Measurements from ENCODE around the gene SCO1. TPM values are rescaled to one million over a fixed set of nuclear protein-coding genes. Genes with fewer than 3 reads are reported as not detected.

The SCO1 gene
- total and polyA plus RNA-seq, 2 donors from 2014 or later: 27.0 to 34.9 TPM

DNA sequence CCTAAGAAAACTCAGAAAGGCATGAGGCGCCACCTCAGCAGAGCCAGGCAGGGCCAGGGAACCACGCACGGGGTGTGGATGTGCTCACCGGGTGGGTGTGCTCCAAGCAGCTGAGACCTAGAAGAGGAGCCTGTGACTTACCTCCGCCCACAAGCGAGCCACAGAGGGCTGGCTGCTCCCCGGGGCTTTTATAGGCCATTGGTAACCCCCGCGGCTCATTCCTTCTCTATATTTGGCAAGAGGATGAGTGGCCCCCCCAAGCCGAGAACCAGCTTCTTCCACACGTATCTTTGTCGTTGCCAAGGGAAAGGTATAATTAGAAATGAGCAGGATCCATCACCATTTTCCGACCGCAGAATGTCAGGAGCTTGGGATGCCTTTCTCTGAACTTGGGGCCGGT lies 40.2 kb downstream of the SCO1 start, which contains the start of gene MYH3:
Gene MYH3 (minus strand): TSS at position 162 of the 400 bp plus-strand sequence. CDS start 2,245 bp downstream, outside the sequence.
- H3K4me3 ChIP-seq (ENCODE audit: low read length in 3 of 3): no peak within 1 kb of the TSS
- H3K9ac ChIP-seq (ENCODE audit: low read length in 3 of 3): no peak within 1 kb of the TSS
- no peaks in the 10 kb centered on the region for H3K4me1 ChIP-seq (ENCODE audit: control insufficient read depth in 2 of 3, insufficient read depth in 2 of 3, low read depth in 1 of 3, low read length in 3 of 3)
- FAIRE-seq (no peak), DNase-seq (no peak)
- peaks cover 0 to 3% (median 0%) of the 10 kb centered on the region in 3 donors for H3K36me3 ChIP-seq (ENCODE audit: control insufficient read depth in 2 of 3, insufficient read depth in 3 of 3, low read length in 3 of 3)
- intact Hi-C loops (cut with DNase I): no loop called here
- TF ChIP-seq, protein P1, sequence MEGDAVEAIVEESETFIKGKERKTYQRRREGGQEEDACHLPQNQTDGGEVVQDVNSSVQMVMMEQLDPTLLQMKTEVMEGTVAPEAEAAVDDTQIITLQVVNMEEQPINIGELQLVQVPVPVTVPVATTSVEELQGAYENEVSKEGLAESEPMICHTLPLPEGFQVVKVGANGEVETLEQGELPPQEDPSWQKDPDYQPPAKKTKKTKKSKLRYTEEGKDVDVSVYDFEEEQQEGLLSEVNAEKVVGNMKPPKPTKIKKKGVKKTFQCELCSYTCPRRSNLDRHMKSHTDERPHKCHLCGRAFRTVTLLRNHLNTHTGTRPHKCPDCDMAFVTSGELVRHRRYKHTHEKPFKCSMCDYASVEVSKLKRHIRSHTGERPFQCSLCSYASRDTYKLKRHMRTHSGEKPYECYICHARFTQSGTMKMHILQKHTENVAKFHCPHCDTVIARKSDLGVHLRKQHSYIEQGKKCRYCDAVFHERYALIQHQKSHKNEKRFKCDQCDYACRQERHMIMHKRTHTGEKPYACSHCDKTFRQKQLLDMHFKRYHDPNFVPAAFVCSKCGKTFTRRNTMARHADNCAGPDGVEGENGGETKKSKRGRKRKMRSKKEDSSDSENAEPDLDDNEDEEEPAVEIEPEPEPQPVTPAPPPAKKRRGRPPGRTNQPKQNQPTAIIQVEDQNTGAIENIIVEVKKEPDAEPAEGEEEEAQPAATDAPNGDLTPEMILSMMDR (IDR thresholded peaks at IDR 0.05; ENCODE audit: borderline replicate concordance, extremely low read depth, insufficient read depth): no peak
- no peak within 1 kb of the TSS for H3K27ac ChIP-seq (ENCODE audit: low read depth in 2 of 2, low read length in 2 of 2)
- no peaks in the 10 kb centered on the region for H3K9me3 ChIP-seq (ENCODE audit: control insufficient read depth in 2 of 3, insufficient read depth in 1 of 3, low read length in 3 of 3)
- H3K27me3 ChIP-seq (ENCODE audit: control insufficient read depth, insufficient read depth, low read length): no peaks in the 10 kb centered on the region

DNA sequence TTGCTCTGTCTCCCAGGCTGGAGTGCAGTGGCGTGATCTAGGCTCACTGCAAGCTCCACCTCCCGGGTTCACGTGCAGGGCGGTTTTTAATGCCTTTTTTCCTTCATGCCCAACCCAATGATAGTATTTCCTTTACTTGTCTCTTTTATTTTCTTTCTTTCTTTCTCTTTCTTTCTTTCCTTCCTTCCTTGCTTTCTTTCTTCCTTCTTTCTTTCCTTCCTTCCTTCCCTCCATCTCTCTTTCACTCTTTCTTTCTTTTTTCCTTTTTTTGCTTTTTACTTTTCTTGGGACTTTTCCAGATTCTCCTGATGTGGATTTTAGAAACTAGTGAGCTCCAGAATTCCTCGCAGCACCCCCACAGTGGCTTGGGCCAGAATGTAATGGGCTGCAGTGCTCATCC lies 43.3 kb downstream of the SCO1 start:
- no peak overlapping the region for H3K9ac ChIP-seq (ENCODE audit: low read length in 3 of 3)

DNA sequence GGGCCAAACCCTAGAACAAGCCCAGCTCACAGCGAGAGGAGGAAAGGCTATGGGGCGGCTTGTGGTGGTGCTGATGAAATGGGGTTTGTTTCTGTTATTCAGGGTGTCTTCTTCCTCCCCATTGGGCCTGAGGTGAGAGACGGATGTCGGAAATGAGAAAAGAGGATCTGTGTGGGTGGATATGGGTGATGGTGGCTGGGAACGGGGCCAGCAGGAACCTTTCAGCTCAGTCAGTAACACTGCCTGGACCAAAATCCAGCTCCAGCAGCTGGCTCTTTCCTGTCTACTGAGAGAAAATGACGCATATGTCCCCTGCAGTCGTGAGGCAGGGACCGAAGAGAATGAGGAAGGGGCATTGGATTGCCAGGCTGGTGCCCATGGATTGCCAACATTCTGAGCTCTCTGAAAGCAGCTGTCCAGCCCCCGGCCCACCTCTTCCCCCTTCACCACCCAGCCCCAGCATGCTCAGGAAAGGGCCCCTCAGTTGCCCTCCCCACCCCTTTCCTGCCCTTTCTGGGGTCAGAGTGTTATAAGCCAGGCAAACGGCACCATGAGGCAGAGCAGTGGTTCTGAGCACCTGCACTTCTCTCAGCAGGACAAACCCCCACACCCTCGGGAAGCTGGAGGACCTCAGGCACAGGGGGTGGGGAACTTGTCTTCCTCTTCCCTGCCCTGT lies 44.2 kb downstream of the SCO1 start:
- H3K27me3 ChIP-seq (ENCODE audit: control insufficient read depth, insufficient read depth, low read length): no peaks in the 10 kb centered on the region
- no peaks in the 10 kb centered on the region for H3K4me1 ChIP-seq (ENCODE audit: control insufficient read depth in 2 of 3, insufficient read depth in 2 of 3, low read depth in 1 of 3, low read length in 3 of 3)
- no peaks in the 10 kb centered on the region for H3K9me3 ChIP-seq (ENCODE audit: control insufficient read depth in 2 of 3, insufficient read depth in 1 of 3, low read length in 3 of 3)
- no peak overlapping the region for H3K4me3 ChIP-seq (ENCODE audit: low read length in 3 of 3)
- no peak overlapping the region for H3K27ac ChIP-seq (ENCODE audit: low read depth in 2 of 2, low read length in 2 of 2)
- no peak for FAIRE-seq
- no peaks in the 10 kb centered on the region for H3K36me3 ChIP-seq (ENCODE audit: control insufficient read depth in 2 of 3, insufficient read depth in 3 of 3, low read length in 3 of 3)
- intact Hi-C loops (cut with DNase I): no loop called here
- no peak overlapping the region for H3K9ac ChIP-seq (ENCODE audit: low read length in 3 of 3)
- TF ChIP-seq, protein P1 (IDR thresholded peaks at IDR 0.05; ENCODE audit: borderline replicate concordance, extremely low read depth, insufficient read depth): no peak
- no peak for DNase-seq

More for the DNA sequence above, 43.3 kb downstream of the SCO1 start:
- Histone ChIP-seq H3K27ac (ENCODE audit: low read depth in 2 of 2, low read length in 2 of 2) (no peak overlapping the region), H3K36me3 (ENCODE audit: control insufficient read depth in 2 of 3, insufficient read depth in 3 of 3, low read length in 3 of 3) (no peaks in the 10 kb centered on the region), H3K9me3 (ENCODE audit: control insufficient read depth in 2 of 3, insufficient read depth in 1 of 3, low read length in 3 of 3) (no peaks in the 10 kb centered on the region), H3K4me1 (ENCODE audit: control insufficient read depth in 2 of 3, insufficient read depth in 2 of 3, low read depth in 1 of 3, low read length in 3 of 3) (no peaks in the 10 kb centered on the region), H3K27me3 (ENCODE audit: control insufficient read depth, insufficient read depth, low read length) (no peaks in the 10 kb centered on the region), H3K4me3 (ENCODE audit: low read length in 3 of 3) (no peak overlapping the region)
- TF ChIP-seq, protein P1 (IDR thresholded peaks at IDR 0.05; ENCODE audit: borderline replicate concordance, extremely low read depth, insufficient read depth): no peak
- FAIRE-seq: no peak
- intact Hi-C loops (cut with DNase I): no loop called here
- DNase-seq: no peak

Data from kidney (tissue), 14 donors.